COLO829 (cell line): ENCODE data around the gene N4BP2.
"Not testable (repeated sequence)": the region's sequence is repeated elsewhere in the genome, so short reads cannot be mapped to it uniquely, and the experiment has no call there.

Source experiments
- DNase-seq: peaks from one replicate; pipeline ENCODE4 v3.0.0; 2012; ENCODE audit warnings: low spot score

N4BP2 gene

DNA sequence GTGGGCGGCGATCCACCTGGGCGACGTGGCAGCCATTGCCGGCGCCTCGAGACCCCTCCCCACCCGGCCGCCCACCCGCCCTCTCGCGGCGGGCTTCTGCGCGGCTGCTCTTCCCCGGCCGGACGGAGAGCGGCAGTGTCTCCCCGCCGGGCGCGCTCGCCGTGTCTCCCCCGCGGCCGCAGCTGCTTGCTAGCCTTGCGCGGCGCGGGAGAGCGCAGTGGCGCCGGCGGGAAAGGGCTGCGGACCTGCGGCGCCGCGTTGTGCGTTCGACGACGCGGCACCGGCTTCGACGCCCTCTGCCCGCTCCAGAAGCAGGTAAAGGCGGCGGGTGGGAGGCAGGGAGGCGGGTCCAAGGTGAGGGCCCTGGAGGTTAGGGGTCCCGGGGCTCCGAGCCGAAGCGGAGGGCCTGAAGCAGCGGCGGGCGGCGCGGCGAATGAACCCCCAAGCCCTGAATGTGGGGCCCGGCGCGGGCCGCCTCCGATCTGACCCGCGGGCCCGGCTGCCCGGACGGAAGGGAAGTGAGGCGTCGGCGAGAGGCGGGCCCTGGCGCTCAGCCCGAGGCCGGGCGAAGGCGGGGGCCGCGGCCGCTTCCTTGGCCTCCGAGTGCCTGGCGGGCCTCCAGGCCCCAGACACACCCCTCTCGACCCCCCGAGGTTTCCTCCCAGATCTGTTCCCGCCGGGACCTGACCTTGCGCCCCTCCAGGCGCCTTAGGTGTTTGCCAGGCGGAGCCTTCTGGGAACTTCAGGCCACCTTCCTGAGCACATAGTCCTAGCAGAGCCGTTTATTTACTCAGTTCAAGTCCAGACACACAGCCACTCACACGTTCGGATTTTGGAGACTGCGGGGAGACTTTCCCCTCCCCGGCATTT, at the start of gene N4BP2:
TSS of gene N4BP2 (plus strand) at position 135 of the 870 bp plus-strand sequence. CDS start 40,491 bp downstream, outside the sequence.
- DNase-seq, result peak; percentile 44

DNA sequence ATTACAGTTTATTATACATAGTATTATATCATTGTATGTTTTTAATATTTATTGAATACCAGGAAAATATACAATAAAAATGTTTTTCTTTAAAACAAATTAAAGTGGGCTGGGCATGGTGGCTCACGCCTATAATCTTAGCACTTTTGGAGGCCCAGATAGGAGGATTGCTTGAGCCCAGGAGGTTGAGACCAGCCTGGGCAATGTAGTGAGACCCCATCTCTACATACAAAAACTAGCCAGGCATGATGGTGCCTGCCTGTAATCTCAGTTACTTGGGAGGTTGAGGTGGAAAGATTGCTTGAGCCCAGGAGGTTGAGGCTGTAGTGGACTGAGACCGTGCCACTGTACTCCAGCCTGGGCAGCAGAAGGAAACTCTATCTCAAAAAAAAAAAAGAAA, 40.6 kb upstream of the N4BP2 start:
- no peak for DNase-seq

DNA sequence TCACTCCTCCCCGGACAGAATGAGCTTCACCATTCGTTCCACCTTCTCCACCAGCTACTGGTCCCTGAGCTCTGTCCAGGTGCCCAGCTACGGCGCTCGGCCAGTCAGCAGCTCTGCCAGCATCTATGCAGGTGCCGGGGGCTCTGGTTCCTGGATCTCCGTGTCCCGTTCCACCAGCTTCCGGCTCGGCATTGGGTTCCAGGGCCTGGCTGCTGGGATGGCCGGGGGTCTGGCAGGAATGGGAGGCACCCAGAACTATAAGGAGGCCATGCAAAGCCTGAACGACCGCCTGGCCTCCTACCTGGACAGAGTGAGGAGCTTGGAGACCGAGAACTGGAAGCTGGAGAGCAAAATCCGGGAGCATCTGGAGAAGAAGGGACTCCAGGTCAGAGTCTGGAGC, 36.4 kb upstream of the N4BP2 start:
- DNase-seq, result no peak

DNA sequence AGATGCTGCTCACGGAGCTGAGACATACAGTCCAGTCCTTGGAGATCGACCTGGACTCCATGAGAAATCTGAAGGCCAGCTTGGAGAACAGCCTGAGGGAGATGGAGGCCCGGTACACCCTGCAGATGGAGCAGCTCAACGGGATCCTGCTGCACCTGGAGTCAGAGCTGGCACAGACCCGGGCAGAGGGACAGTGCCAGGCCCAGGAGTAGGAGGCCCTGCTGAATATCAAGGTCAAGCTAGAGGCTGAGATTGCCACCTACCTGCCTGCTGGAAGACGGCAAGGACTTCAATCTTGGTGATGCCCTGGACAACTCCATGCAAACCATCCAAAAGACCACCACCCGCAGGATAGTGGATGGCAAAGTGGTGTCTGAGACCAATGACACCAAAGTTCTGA, 35.5 kb upstream of the N4BP2 start:
- not testable (repeated sequence) for DNase-seq

DNA sequence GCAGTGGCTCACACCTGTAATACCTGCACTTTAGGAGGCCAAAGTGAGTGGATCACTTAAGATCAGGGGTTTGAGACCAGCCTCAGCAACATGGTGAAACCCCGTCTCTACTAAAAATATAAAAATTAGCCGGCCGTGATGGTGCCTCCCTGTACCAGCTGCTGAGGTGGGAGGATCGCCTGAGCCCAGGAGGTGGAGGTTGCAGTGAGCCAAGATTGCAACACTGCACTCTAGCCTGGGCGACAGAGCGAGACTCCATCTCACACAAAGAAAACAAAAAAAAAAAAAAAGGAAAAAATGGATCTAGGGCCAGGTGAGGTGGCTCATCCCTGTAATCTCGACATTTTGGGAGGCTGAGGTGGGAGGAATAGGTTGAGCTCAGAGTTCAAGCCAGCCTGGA, 32.6 kb upstream of the N4BP2 start:
- DNase-seq, result not testable (repeated sequence)

DNA sequence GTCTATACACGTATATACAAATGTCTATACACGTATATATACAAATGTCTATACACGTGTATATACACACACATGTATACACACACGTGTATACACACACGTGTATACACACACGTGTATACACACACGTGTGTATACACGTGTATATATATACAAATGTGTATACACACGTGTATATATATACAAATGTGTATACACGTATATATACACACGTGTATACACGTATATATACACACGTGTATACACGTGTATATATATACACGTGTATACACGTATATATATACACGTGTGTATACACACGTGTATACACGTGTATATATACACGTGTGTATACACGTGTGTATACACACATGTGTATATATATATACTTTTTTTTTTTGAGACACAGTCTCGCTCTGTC, 23.9 kb upstream of the N4BP2 start:
- DNase-seq, result no peak

DNA sequence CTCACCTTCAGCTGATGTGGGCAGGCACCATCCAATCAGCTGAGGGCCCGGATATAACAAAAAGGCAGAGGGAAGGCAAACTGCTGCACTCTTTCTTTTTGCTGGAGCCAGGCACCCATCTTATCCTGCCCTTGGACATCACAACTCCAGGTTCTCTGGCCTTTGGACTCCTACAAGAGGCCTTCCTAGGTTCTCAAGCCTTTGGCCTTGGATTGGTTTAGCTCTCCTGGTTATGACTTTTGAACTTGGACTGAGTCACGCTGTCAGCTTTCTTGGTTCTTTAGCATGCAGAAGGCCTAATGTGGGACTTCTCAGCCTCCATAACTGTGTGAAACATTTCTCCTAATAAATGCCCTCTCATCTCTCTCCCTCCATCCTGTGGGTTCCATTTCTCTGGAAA, 23.0 kb upstream of the N4BP2 start:
- DNase-seq, result no peak

DNA sequence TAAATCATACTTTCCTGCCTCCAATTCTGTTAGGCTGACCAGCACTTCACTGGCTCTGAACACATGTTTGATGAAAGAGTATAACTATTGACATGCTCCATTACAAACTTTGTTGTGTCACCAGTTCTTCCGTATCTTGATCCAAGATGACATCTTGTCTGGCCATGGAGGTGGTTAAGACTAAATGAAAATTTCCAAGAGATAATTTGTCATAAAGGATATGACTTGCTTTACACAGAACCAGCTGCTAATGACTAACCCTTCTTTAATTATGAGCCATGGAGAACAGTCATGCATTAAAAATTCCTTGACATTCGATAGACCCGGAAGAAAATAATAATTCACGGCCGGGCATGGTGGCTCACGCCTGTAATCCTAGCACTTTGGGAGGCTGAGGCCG, 17.7 kb upstream of the N4BP2 start:
- DNase-seq, result no peak

DNA sequence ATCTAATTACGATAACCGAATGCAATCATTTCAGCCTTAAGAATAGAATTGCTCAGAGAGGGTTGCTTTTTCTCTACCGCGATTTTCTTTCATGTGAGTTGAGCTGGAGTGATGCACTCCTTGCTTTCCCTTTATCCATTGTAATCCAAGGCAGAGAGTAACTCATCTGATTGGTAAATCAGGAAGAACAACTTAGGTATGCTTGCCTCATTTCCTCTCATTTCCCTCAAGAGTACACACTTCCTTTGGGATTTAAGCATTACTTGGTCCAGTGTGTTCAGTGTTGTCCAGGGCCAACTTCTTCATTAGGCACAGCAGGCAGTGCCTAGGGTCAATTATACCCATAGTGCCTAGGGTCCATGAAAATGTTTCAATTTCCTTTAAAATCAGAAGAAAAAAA, 15.7 kb upstream of the N4BP2 start:
- DNase-seq, result no peak

DNA sequence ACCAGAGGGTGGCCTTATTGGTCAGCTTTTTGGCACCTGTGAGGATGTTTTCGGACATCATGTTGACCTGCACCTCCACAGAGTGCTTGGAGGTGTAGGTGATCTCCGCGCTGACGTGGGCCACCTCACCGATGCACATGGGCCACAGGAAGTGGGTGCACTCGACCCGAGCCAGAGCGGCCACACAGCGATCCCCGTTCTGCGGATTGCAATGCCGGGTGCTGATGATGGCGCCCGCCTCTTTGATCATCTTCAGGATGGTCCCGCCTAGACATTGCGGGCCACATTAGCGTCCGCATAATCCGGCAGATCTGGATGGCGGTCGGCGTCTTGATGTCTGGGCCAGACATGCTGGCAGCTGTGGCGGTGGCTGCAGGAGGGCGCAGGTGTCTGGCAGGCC, 12.9 kb upstream of the N4BP2 start:
- DNase-seq, result no peak

DNA sequence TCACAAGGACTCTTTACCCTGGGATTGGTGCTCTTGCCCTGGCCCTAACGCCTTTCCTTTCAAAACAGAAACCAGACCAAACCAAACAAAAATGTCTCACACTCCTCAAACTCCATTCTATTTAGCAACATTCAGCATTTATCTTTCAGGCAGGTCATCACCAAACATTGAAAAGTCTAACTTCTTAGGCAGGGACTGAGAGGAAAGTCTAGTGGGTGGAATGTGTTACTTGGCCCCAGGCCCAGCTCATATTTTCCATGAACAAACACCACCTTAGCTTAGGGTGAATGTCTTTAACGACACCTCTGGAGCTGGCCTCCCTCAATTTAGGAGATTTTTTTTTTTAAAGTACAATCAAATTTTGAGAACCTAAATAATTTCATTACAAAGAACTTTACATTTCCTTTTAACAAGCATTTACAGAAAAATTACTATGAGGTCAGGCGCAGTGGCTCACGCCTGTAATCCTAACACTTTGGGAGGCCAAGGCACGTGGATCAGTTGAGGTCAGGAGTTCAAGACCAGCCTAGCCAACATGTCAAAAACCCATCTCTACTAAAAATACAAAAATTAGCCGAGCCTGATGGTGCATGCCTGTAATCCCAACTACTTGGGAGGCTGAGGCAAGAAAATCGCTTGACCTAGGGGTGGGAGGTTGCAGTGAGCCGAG, 10.2 kb upstream of the N4BP2 start:
- DNase-seq, result no peak

DNA sequence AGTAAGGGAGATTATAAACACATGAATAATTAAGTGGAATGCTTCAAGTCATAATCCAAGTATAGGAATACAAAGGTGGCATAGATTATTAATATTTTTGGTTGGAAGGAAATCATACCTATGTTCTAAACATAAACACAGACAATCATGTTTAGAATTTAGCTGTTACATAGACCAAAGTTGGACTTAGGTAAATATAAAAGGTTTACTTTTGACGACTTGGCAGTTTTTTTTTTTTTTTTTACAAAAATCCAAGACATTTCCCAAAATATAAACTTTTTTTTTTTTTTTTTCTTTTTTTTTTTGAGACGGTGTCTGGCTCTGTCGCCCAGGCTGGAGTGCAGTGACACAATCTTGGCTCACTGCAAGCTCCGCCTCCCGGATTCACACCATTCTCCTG, 3.5 kb upstream of the N4BP2 start:
- DNase-seq, result no peak

DNA sequence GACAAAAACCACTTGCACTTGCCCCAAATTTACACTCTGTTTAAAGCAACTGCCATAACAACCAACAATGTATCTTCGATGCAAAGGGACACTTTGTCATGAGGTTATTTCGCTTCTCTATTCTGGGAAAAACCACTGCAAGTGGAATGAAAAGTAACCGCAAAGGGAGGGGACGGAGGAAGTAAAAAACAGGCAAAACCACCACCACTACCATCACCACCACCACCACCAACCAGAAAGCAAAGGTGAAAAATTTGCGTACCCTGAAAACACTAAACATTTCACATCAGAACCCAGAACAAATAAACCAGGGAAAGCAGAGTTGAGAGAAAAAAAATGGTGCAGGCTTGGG, 1.2 kb upstream of the N4BP2 start:
- DNase-seq, result no peak

DNA sequence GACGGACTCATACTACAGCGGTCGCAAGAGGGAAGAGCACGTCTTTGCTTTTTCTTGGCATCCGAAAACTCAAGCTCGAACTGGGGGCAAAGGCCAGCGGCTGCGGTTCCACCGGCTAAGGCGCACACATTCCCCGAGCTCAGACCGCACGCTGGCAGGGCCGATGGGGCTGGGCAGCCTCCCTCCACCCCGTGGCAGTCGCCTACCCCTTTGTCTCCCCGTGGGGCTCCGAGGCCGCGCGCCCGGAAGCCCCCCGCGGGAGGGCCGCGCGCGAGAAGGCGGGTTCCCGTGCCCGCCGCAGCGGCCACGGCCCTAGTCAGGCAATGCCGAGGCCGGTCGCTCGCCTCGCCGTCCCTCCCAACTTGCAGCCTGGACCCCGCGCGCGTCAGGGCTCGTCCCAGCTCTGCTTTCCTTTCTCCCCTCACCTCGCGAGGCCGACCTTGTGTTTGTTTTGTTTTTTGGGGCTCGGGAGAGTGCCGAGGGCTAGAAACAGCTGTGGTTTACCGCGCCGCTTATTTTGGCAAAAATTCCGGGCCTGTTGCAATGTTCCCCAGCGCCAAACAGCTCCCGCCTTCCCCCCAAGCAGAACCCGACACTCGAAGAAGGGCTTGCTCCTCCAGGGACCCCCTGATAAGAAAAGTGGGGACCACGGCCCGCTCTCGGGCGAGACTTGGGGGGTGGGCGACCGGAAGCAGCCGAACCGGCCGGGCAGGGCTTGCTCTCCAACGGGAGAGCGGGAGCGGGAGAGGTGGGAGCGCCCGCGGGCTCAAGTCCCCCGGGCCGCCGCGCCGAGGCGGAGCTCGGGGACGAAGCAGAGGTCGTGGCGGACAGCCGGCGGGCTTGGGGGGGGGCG, 561 bp upstream of the N4BP2 start:
- peak; percentile 15 for DNase-seq

DNA sequence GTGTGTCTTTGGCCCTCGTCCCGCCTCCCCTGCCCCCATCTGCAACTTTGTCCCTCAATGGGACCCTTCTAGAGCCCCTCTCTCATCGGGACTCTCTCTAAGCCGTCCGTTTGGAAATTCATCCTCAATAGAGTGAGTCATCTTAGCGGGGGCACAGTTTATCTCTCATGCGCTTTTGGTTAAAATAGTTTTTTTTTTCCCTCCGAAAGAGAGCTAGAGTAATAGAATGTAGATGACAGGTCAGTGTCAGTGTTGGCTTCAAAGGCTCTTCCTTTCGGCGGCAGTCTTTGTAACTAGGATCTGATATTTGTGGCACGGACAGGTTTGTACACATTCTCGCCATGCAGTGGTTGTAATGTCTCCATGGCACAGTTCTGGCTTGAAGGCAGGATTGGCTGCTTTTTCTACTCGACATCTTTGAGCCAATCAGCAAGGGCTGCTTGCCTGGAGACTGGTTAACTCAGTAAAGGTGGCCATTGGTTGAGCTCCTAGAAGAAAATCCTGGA, 989 bp downstream of the N4BP2 start:
- DNase-seq, result peak; percentile 89

DNA sequence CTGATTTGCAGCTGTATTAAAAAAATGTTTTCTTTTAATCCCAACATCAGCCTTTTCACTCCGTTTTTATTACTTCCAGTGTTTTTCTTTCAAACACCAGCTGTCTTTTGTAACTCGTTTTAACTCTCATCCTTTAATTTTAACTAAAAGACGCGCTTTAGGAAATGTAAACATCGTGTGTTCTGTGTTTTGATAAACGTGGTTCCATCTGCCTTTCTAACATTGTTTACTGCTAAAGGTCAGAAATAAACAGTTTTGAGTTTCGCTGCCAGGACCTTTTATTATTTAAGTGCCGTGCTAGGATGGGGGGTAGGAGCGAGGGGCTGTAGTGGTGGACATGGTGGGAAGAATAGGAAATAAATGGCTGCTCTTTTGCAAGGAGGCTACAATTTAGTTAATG, 1.5 kb downstream of the N4BP2 start:
- DNase-seq, result no peak

DNA sequence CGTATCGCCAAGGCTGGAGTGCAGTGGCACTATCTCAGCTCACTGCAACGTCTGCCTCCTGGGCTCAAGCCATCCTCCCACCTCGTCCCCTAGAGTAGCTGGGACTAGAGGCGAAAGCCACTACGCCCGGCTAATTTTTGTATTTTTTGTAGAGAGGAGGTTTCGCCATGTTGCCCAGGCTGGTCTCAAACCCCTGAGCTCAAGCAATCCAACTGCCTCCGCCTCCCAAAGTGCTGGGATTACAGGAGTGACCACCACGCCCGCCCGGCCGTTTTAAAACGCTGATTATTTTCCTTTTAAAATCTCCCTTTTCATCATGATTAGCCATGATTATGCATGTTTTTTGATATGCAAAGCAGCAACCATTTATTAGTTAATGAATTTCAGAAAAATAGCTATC, 2.2 kb downstream of the N4BP2 start:
- DNase-seq, result no peak

DNA sequence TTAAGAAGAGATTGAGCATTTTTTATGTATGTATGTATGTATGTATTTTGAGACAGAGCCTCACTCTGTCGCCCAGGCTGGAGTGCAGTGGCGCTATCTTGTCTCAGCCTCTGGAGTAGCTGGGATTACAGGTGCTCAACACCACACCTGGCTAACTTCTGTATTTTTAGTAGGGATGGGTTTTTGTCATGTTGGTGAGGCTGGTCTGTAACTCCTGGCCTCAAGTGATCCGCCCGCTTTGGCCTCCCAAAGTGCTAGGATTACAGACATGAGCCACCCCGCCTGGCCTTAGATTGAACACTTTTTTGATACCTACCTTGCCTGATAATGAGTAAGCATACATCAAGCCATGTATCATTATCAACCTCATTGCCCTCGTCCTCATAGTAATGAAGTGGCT, 2.7 kb downstream of the N4BP2 start:
- no peak for DNase-seq

DNA sequence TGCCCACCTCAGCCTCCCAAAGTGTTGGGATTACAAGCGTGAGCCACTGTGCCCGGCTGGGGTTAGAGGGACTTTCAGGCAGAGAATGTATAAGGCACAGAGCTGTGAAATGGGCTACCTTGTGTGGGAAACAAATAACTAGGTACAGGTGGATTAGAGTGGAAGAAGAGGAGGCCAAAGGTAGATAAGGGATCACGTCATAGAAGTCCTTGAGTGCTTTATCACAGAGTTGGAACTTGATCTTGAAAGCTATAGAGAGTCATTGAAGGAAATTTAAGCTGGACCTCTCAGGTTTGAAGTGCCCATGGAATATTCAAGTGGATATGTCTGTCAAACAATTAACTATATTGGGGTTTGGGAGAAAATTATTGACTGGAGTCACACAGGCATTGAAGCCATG, 8.4 kb downstream of the N4BP2 start:
- no peak for DNase-seq

DNA sequence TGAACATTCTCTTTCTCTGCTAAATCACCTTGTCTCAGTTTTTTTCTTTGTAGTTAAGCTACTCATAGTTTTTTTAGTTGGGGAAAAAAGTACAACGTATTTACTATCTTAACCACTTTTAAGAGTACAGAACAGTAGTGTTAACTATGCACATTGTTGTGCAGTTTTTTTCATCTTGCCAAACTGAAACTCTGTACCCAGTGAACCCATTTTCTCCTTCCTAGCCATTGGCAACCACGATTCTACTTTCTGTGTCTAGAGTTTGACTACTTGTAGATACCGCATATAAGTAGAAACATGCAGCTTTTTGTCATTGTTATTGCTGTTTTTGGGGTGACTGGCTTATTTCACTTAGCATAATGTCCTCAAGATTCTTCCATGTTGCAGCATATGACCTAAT, 10.0 kb downstream of the N4BP2 start:
- DNase-seq, result no peak

DNA sequence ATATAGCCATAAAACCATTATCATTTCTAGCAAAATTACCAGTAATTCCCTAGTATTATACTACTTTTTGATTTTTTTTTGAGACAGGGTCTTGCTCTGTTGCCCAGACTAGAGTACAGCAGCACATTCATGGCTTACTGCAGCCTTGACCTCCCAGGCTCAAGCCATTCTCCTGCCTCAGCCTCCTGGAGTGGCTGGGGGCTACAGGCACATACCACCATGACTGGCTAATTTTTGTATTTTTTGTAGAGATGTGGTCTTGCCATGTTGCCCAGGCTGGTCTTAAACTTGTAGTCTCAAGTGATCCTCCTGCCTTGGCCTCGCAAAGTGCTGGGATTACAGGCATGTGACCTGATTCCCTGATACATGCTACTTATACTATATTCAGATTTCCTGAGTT, 13.7 kb downstream of the N4BP2 start:
- DNase-seq, result no peak

DNA sequence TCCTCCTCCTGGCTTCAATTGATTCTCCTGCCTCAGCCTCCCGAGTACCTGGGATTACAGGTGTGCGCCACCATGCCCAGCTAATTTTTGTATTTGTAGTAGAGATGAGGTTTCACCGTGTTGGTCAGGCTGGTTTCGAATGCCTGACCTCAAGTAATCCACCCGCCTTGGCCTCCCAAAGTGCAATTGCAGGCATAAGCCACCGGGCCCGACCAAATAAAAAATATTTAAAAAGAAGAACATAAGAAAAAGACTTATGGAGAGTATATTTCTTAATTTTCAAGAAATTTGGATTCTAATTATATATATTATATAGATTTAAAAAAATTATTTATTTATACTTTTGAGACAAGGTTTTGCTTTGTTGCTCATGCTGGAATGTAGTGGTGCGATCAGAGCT, 29.8 kb downstream of the N4BP2 start:
- DNase-seq, result no peak
